OCI-LY1 (cell line): ENCODE data around the gene GALNT18.

Source experiments
- H2AFZ ChIP-seq: fragments of 200-600 bp; sonication (generic), shearing (Covaris generic); 2 replicates; pipeline ENCODE4 v1.6.0; 2014; ENCODE audit warnings: antibody characterized with exemption, mild to moderate bottlenecking, low read length
- H3F3A ChIP-seq: fragments of 200-600 bp; sonication (generic), shearing (Covaris generic); 2 replicates; pipeline ENCODE4 v1.6.0; 2014; ENCODE audit warnings: mild to moderate bottlenecking, antibody characterized with exemption, low read length, moderate library complexity; ENCODE audit not compliant: insufficient read depth
- H3K27ac ChIP-seq: fragments of 200-600 bp; sonication (generic); 2 replicates; pipeline ENCODE4 v1.5.1; 2014; ENCODE audit warnings: low read length, mixed run types, mild to moderate bottlenecking, low read depth; ENCODE audit not compliant: poor library complexity, severe bottlenecking
- H3K27me3 ChIP-seq: fragments of 200-600 bp; sonication (generic); 2 replicates; pipeline ENCODE4 v1.6.0; 2014; ENCODE audit warnings: antibody characterized with exemption, mild to moderate bottlenecking, low read length, moderate library complexity; ENCODE audit not compliant: insufficient read depth
- H3K36me3 ChIP-seq: fragments of 200-600 bp; sonication (generic); 2 replicates; pipeline ENCODE4 v1.6.1; 2014; ENCODE audit warnings: mild to moderate bottlenecking, antibody characterized with exemption, low read length, moderate library complexity, mixed read lengths; ENCODE audit not compliant: insufficient read depth
- H3K4me1 ChIP-seq: fragments of 200-600 bp; sonication (generic); 2 replicates; pipeline ENCODE4 v1.5.1; 2014; ENCODE audit warnings: mild to moderate bottlenecking, low read length, moderate library complexity; ENCODE audit not compliant: insufficient read depth, severe bottlenecking
- H3K4me2 ChIP-seq: fragments of 200-600 bp; sonication (generic), shearing (Covaris generic); 2 replicates; pipeline ENCODE4 v1.6.1; 2014; ENCODE audit warnings: low read length
- H3K4me3 ChIP-seq: fragments of 200-600 bp; sonication (generic); 2 replicates; pipeline ENCODE4 v1.5.1; 2014; ENCODE audit warnings: low read length, low read depth, mild to moderate bottlenecking, mixed read lengths; ENCODE audit not compliant: poor library complexity, severe bottlenecking
- H3K79me2 ChIP-seq: fragments of 200-600 bp; shearing (Covaris generic); 2 replicates; pipeline ENCODE4 v1.6.1; 2016; ENCODE audit warnings: mixed run types, low read length, mixed read lengths; ENCODE audit not compliant: insufficient read depth
- H3K9ac ChIP-seq: fragments of 200-600 bp; sonication (generic), shearing (Covaris generic); 2 replicates; pipeline ENCODE4 v1.6.1; 2014; ENCODE audit warnings: mild to moderate bottlenecking, low read length, mixed read lengths
- H3K9me2 ChIP-seq: fragments of 200-600 bp; sonication (generic), shearing (Covaris generic); 2 replicates; pipeline ENCODE4 v1.6.1; 2014; ENCODE audit warnings: low read depth, mild to moderate bottlenecking, low read length, mixed read lengths
- H3K9me3 ChIP-seq: fragments of 200-600 bp; shearing (Covaris generic); 2 replicates; pipeline ENCODE4 v1.6.1; 2014; ENCODE audit warnings: low read length, mixed read lengths
- H4K20me1 ChIP-seq: fragments of 200-600 bp; sonication (generic), shearing (Covaris generic); 2 replicates; pipeline ENCODE4 v1.6.0; 2016; ENCODE audit warnings: mild to moderate bottlenecking, low read length; ENCODE audit not compliant: insufficient read depth
- CTCF ChIP-seq: fragments of 200-600 bp; sonication (generic), shearing (Covaris generic); IDR thresholded peaks from 2 replicates; pipeline ENCODE4 v1.5.1; 2017; ENCODE audit warnings: mild to moderate bottlenecking, antibody characterized with exemption, low read length, moderate library complexity, mixed read lengths
- EZH2 ChIP-seq: fragments of 200-600 bp; sonication (generic), shearing (Covaris generic); IDR thresholded peaks from 2 replicates; pipeline ENCODE4 v1.8.0; 2017; ENCODE audit warnings: borderline replicate concordance, mixed run types, mild to moderate bottlenecking, antibody characterized with exemption, low read length, moderate library complexity, mixed read lengths

GALNT18 gene

GRCh38 chr11:11501546-11502262, 120.1 kb downstream of the GALNT18 start:
- Histone ChIP-seq H3K9me2 (no peaks in the 10 kb centered on the region), H3K9ac (no peak overlapping the region), H3K4me3 (no peak overlapping the region), H3K79me2 (no peaks in the 10 kb centered on the region), H3K4me1 (no peaks in the 10 kb centered on the region), H3K27me3 (no peaks in the 10 kb centered on the region), H2AFZ (no peak overlapping the region), H3F3A (no peaks in the 10 kb centered on the region), H3K36me3 (no peaks in the 10 kb centered on the region), H3K4me2 (no peak overlapping the region), H3K27ac (no peak overlapping the region), H3K9me3 (no peaks in the 10 kb centered on the region), H4K20me1 (no peaks in the 10 kb centered on the region)
- TF ChIP-seq CTCF, result no peak
- TF ChIP-seq EZH2, result no peak

DNA sequence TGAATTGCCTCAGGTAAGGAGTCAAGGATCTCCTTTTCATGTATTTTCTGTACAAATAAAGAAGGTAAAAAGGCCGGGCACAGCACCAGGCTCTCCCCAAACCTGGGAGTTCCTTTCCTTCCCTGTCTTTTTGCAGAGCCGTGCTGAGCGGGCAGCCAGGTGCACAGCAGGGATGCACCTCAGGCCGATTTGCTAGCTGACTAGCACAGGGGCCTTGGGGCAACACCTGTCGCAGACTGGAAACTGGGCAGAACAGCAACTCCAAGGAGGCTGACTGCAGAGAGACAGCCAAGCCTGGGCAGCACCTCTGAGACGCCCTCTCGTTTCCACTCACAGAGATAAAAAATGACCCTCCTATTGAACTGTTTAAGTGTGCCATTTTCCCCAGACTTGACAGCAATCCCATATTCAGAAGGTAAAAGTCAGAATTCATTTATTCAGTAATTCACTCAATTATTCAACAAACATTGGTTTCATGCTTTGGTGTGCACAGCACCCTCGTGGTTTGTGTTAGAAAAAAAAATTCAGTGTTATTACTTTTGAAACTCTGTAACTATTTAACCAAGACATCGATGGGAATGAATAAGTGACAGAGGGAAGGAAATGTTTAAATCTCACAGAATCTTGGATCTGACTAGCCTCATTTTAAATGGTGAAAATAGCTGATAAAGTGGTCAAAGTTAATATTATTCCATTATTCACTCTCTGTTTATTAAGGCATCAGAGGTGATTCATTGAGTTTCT, 120.9 kb downstream of the GALNT18 start:
- Histone ChIP-seq H4K20me1 (no peaks in the 10 kb centered on the region), H2AFZ (no peak overlapping the region), H3K4me1 (no peaks in the 10 kb centered on the region), H3K4me2 (no peak overlapping the region), H3K27me3 (no peaks in the 10 kb centered on the region), H3K27ac (no peak overlapping the region), H3K79me2 (no peaks in the 10 kb centered on the region), H3K4me3 (no peak overlapping the region), H3K9ac (no peak overlapping the region), H3F3A (no peaks in the 10 kb centered on the region), H3K9me3 (no peaks in the 10 kb centered on the region), H3K36me3 (no peaks in the 10 kb centered on the region), H3K9me2 (no peaks in the 10 kb centered on the region)
- TF ChIP-seq EZH2 (no peak), CTCF (no peak)

- Histone ChIP-seq H3K36me3 (no peaks in the 10 kb centered on the region), H3K4me2 (no peak overlapping the region), H3K9me2 (no peaks in the 10 kb centered on the region), H3K9me3 (no peaks in the 10 kb centered on the region), H3K4me3 (no peak overlapping the region), H3K9ac (no peak overlapping the region), H2AFZ (no peak overlapping the region), H3K4me1 (no peaks in the 10 kb centered on the region), H3K27me3 (no peaks in the 10 kb centered on the region), H4K20me1 (no peaks in the 10 kb centered on the region), H3K27ac (no peak overlapping the region), H3K79me2 (no peaks in the 10 kb centered on the region), H3F3A (no peaks in the 10 kb centered on the region)
- TF ChIP-seq EZH2, result no peak
- no peak for TF ChIP-seq CTCF
Measured at GRCh38 chr11:11499300-11499699, 122.5 kb downstream of the GALNT18 start.
